K562 (cell line): ENCODE measurements around the gene SFR1. TPM values are rescaled to one million over a fixed set of nuclear protein-coding genes. Genes with fewer than 3 reads are reported as not detected.
A peak's percentile ranks its signal among the peaks of the same experiment; 100 is the strongest.

Experiments used
- BCOR ChIP-seq: fragments of 450-650 bp; IDR thresholded peaks from 2 replicates; pipeline ENCODE4 v1.6.1; 2016
- CHCHD3 ChIP-seq: fragments of 250-450 bp; sonication (Bioruptor Pico); IDR thresholded peaks from 2 replicates; pipeline ENCODE4 v2.1.2; 2022; ENCODE audit warnings: mild to moderate bottlenecking
- GTF2B ChIP-seq: IDR thresholded peaks from 2 replicates; pipeline ENCODE4 v1.6.1; 2011; ENCODE audit not compliant: insufficient read length; ENCODE audit errors: extremely low read depth
- HMBOX1 ChIP-seq: sonication (generic); IDR thresholded peaks from 2 replicates; pipeline ENCODE4 v1.6.1; 2016
- RBM17 ChIP-seq: fragments of 200-400 bp; formaldehyde crosslinking; IDR thresholded peaks from 2 replicates; pipeline ENCODE4 v1.6.1; 2017; ENCODE audit warnings: low read depth, mild to moderate bottlenecking, low read length, borderline replicate concordance
- RBM34 ChIP-seq: fragments of 200-400 bp; formaldehyde crosslinking; IDR thresholded peaks from 2 replicates; pipeline ENCODE4 v1.6.1; 2018; ENCODE audit warnings: low read length, borderline replicate concordance; ENCODE audit not compliant: insufficient read depth
- SMC3 ChIP-seq: conservative IDR thresholded peaks from 2 replicates; pipeline ENCODE4 v1.6.1; 2011; ENCODE audit warnings: low read depth, low read length, improper control_type of control experiment; ENCODE audit not compliant: insufficient read depth
- U2AF2 ChIP-seq: fragments of 200-400 bp; formaldehyde crosslinking; optimal IDR thresholded peaks from 2 replicates; pipeline ENCODE3; 2017; ENCODE audit warnings: low read depth, mild to moderate bottlenecking, low read length
- YY1 ChIP-seq, 3 experiments: IDR thresholded peaks; 2 replicates each; pipeline ENCODE4 v1.6.1; 2011; ENCODE audit warnings: low read length in 2 of 3, mild to moderate bottlenecking in 2 of 3, moderate library complexity in 2 of 3, borderline replicate concordance in 1 of 3, control low read depth in 1 of 3, low read depth in 1 of 3; ENCODE audit not compliant: insufficient read depth in 3 of 3, insufficient replicate concordance in 2 of 3, control insufficient read depth in 1 of 3, insufficient read length in 1 of 3; ENCODE audit errors: extremely low read depth in 1 of 3
- ZNF263 ChIP-seq: sonication (generic); formaldehyde crosslinking; IDR thresholded peaks from 2 replicates; pipeline ENCODE4 v1.8.0; 2022; ENCODE audit warnings: mild to moderate bottlenecking, missing genetic modification reagents, borderline replicate concordance
- ZNF277 ChIP-seq: fragments of 250-450 bp; sonication (Bioruptor Pico); IDR thresholded peaks from 2 replicates; pipeline ENCODE4 v1.8.0; 2022; ENCODE audit warnings: inconsistent platforms, mild to moderate bottlenecking, moderate library complexity, borderline replicate concordance
- ZNF347 ChIP-seq: fragments of 450-650 bp; formaldehyde crosslinking; IDR thresholded peaks from 2 replicates; pipeline ENCODE4 v1.4.0; 2020; ENCODE audit warnings: low read depth, mild to moderate bottlenecking, moderate library complexity
- ZNF436 ChIP-seq: fragments of 250-450, 450-650 bp; sonication (Bioruptor Pico); formaldehyde crosslinking; IDR thresholded peaks from 2 replicates; pipeline ENCODE4 v1.7.0; 2020; ENCODE audit warnings: mild to moderate bottlenecking
- ZNF584 ChIP-seq: fragments of 200-800 bp; sonication (Bioruptor generic); IDR thresholded peaks from 2 replicates; pipeline ENCODE4 v1.6.1; 2016; ENCODE audit warnings: low read depth, mild to moderate bottlenecking, missing genetic modification characterization, missing compliant biosample characterization
- ZNF76 ChIP-seq: fragments of 250-450 bp; sonication (Bioruptor Pico); IDR thresholded peaks from 2 replicates; pipeline ENCODE4 v1.4.0; 2020; ENCODE audit warnings: mild to moderate bottlenecking, moderate library complexity, borderline replicate concordance
- ZNF766 ChIP-seq: fragments of 200-800 bp; sonication (Bioruptor generic); conservative IDR thresholded peaks from 2 replicates; pipeline ENCODE4 v1.6.1; 2016; ENCODE audit warnings: missing genetic modification characterization, missing compliant biosample characterization
- polyA plus RNA-seq, 8 experiments: library from polyadenylated mRNA; depleted of rRNA in 4 of 8; stranded (reverse) in 5 of 8; unstranded in 3 of 8; fragments of >200 nt; fragmentation: Nextera tagmentation in 2 of 8; fragmentation: Illumina TruSeq in 1 of 8; extraction: Ambion mirVana in 2 of 8; extraction: Trizol in 1 of 8; gene quantifications; 2 replicates each; pipeline versions ENCODE4 v1.2.1 to v1.2.3, GENCODE V29; 2011 to 2014; ENCODE audit warnings: inconsistent platforms in 1 of 8, missing spikeins in 1 of 8
- total RNA-seq, 7 experiments: library from RNA; depleted of rRNA in 6 of 7; stranded (reverse); fragments of >200 nt in 6 of 7; fragmentation: Illumina TruSeq in 2 of 7; extraction: Trizol in 2 of 7; gene quantifications; 2 replicates each; pipeline versions ENCODE4 v1.2.1 to v1.2.3, GENCODE V29; 2011 to 2021; ENCODE audit warnings: low replicate concordance in 1 of 7
- TF ChIP-seq, protein P1 (sequence below): fragments of 250-450 bp; sonication (Bioruptor Pico); IDR thresholded peaks from 2 replicates; pipeline ENCODE4 v1.8.0; 2022; ENCODE audit warnings: moderate library complexity, mild to moderate bottlenecking, inconsistent platforms
- TF ChIP-seq, protein P2 (sequence below): sonication (generic); formaldehyde crosslinking; IDR thresholded peaks from 2 replicates; pipeline ENCODE4 v1.9.0; 2022; ENCODE audit warnings: mild to moderate bottlenecking, missing genetic modification reagents
- TF ChIP-seq, protein P3 (sequence below): fragments of 250-450 bp; sonication (Bioruptor Pico); IDR thresholded peaks from 2 replicates; pipeline ENCODE4 v1.4.0; 2020; ENCODE audit warnings: mild to moderate bottlenecking

SFR1 gene
- total and polyA plus RNA-seq, 9 of the 15 experiments (the other 6 are each of a cell fraction or from before 2014, with no cell fraction given), result 4.3 to 18.7 (median 9.1) TPM

GRCh38 chr10:104121485-104122224 is at the start of gene SFR1 (continued):
- TF ChIP-seq ZNF277 (CRISPR knock-in tag), result no peak
- no peak for TF ChIP-seq CHCHD3 (CRISPR knock-in tag)
- TF ChIP-seq GTF2B, result no peak
- TF ChIP-seq YY1 (IDR thresholded peaks at IDR 0.05; ENCODE audit: borderline replicate concordance in 1 of 3, control insufficient read depth in 1 of 3, extremely low read depth in 1 of 3, insufficient read depth in 3 of 3, insufficient read length in 1 of 3, insufficient replicate concordance in 2 of 3, low read depth in 1 of 3, low read length in 2 of 3), result peak; percentile 44 to 86 (median 70)
- 0 out of 2 replicates have a peak, but pooled peaks have one; percentile 13 for TF ChIP-seq HMBOX1
- TF ChIP-seq U2AF2, result no peak
- TF ChIP-seq RBM17, result no peak
- 0 out of 2 replicates have a peak, but pooled peaks have one; percentile 38 for TF ChIP-seq BCOR
- TF ChIP-seq ZNF584 (CRISPR knock-in tag), result 0 out of 2 replicates have a peak, but pooled peaks have one; percentile 5
- TF ChIP-seq ZNF76 (CRISPR knock-in tag), result no peak
- no peak for TF ChIP-seq ZNF347 (CRISPR knock-in tag)
- TF ChIP-seq, protein P1, sequence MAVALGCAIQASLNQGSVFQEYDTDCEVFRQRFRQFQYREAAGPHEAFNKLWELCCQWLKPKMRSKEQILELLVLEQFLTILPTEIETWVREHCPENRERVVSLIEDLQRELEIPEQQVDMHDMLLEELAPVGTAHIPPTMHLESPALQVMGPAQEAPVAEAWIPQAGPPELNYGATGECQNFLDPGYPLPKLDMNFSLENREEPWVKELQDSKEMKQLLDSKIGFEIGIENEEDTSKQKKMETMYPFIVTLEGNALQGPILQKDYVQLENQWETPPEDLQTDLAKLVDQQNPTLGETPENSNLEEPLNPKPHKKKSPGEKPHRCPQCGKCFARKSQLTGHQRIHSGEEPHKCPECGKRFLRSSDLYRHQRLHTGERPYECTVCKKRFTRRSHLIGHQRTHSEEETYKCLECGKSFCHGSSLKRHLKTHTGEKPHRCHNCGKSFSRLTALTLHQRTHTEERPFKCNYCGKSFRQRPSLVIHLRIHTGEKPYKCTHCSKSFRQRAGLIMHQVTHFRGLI, result no peak
- peak; percentile 26; the same call in 1 of the 2 replicates for TF ChIP-seq SMC3
- TF ChIP-seq, protein P2, sequence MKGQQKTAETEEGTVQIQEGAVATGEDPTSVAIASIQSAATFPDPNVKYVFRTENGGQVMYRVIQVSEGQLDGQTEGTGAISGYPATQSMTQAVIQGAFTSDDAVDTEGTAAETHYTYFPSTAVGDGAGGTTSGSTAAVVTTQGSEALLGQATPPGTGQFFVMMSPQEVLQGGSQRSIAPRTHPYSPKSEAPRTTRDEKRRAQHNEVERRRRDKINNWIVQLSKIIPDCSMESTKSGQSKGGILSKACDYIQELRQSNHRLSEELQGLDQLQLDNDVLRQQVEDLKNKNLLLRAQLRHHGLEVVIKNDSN (CRISPR knock-in tag), result no peak
- TF ChIP-seq, protein P3, sequence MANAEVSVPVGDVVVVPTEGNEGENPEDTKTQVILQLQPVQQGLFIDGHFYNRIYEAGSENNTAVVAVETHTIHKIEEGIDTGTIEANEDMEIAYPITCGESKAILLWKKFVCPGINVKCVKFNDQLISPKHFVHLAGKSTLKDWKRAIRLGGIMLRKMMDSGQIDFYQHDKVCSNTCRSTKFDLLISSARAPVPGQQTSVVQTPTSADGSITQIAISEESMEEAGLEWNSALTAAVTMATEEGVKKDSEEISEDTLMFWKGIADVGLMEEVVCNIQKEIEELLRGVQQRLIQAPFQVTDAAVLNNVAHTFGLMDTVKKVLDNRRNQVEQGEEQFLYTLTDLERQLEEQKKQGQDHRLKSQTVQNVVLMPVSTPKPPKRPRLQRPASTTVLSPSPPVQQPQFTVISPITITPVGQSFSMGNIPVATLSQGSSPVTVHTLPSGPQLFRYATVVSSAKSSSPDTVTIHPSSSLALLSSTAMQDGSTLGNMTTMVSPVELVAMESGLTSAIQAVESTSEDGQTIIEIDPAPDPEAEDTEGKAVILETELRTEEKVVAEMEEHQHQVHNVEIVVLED, result peak; percentile 56
- no peak for TF ChIP-seq RBM34
- TF ChIP-seq ZNF436 (CRISPR knock-in tag), result no peak
- no peak for TF ChIP-seq ZNF263 (CRISPR knock-in tag)
- TF ChIP-seq ZNF766, result no peak; the same call in 1 of the 2 replicates
